ENCODE data around the gene FN3K. TPM values are rescaled to one million over a fixed set of nuclear protein-coding genes. Genes with fewer than 3 reads are reported as not detected.

FN3K gene
- total and polyA plus RNA-seq, 2 donors (not counting 3 experiments of a cell fraction or from before 2014, with no cell fraction given), result 2.0 to 12.0 TPM

GRCh38 chr17:82705756-82706155 lies 29.7 kb upstream of the FN3K start:
- Histone ChIP-seq H3K4me2 (ENCODE audit: insufficient read depth, low read length) (no peak overlapping the region), H3K4me1 (ENCODE audit: control insufficient read depth, extremely low read depth, insufficient read depth, low read length) (no peaks in the 10 kb centered on the region), H3K36me3 (ENCODE audit: control insufficient read depth in 2 of 2, extremely low read depth in 1 of 2, insufficient read depth in 2 of 2, low read length in 2 of 2) (no peaks in the 10 kb centered on the region), H4K20me1 (replicated peaks; ENCODE audit: control insufficient read depth, extremely low read depth, insufficient read depth, low read length) (no peaks in the 10 kb centered on the region), H3K79me2 (ENCODE audit: control insufficient read depth, insufficient read depth, low read length) (no peaks in the 10 kb centered on the region), H3K27me3 (ENCODE audit: control insufficient read depth in 2 of 2, insufficient read depth in 2 of 2, low read length in 2 of 2) (no peaks in the 10 kb centered on the region), H2AFZ (ENCODE audit: low read depth, low read length) (no peak overlapping the region), H3K27ac (ENCODE audit: insufficient read depth, low read depth, low read length) (no peak overlapping the region), H3K9me3 (replicated peaks; ENCODE audit: control insufficient read depth, insufficient read depth, low read length) (no peaks in the 10 kb centered on the region), H3K4me3 (replicated peaks in 1 of 3; ENCODE audit: insufficient read depth in 1 of 3, low read depth in 1 of 3, low read length in 3 of 3) (no peak overlapping the region), H3K9me1 (replicated peaks; ENCODE audit: control insufficient read depth, extremely low read depth, insufficient read depth, low read length) (no peaks in the 10 kb centered on the region), H3K9ac (replicated peaks; ENCODE audit: extremely low read depth, insufficient read depth, low read length) (no peak overlapping the region)
- CTCF ChIA-PET, result no interaction called here
- no TSS peak for BruUV-seq (replicated peaks)
- DNase-seq (ENCODE audit: low read depth, low spot score), result no peak
- dilution Hi-C loops (cut with MboI; ENCODE audit: extremely low pct_ligation_motif_present, low sequenced_read_pairs), result no loop called here
- TF ChIP-seq POLR2A (IDR thresholded peaks at IDR 0.05; ENCODE audit: low read depth, low read length) (no peak), FOS (IDR thresholded peaks at IDR 0.05; ENCODE audit: borderline replicate concordance, insufficient read depth, low read length) (no peak), POLR2AphosphoS5 (IDR thresholded peaks at IDR 0.05; ENCODE audit: insufficient read depth, low read depth, low read length) (no peak), GATA2 (IDR thresholded peaks at IDR 0.05; ENCODE audit: insufficient read depth, insufficient read length, low read depth, low read length) (no peak)
- TF ChIP-seq, protein P1, sequence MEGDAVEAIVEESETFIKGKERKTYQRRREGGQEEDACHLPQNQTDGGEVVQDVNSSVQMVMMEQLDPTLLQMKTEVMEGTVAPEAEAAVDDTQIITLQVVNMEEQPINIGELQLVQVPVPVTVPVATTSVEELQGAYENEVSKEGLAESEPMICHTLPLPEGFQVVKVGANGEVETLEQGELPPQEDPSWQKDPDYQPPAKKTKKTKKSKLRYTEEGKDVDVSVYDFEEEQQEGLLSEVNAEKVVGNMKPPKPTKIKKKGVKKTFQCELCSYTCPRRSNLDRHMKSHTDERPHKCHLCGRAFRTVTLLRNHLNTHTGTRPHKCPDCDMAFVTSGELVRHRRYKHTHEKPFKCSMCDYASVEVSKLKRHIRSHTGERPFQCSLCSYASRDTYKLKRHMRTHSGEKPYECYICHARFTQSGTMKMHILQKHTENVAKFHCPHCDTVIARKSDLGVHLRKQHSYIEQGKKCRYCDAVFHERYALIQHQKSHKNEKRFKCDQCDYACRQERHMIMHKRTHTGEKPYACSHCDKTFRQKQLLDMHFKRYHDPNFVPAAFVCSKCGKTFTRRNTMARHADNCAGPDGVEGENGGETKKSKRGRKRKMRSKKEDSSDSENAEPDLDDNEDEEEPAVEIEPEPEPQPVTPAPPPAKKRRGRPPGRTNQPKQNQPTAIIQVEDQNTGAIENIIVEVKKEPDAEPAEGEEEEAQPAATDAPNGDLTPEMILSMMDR (IDR thresholded peaks at IDR 0.05; ENCODE audit: extremely low read depth in 1 of 2, insufficient read depth in 1 of 2, low read depth in 1 of 2, low read length in 2 of 2), result no peak
- TF ChIP-seq, protein P2, sequence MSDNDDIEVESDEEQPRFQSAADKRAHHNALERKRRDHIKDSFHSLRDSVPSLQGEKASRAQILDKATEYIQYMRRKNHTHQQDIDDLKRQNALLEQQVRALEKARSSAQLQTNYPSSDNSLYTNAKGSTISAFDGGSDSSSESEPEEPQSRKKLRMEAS (IDR thresholded peaks at IDR 0.05; ENCODE audit: insufficient read depth, insufficient read length), result no peak
- no peak for FAIRE-seq
- POLR2A ChIA-PET, result no interaction called here
- intact Hi-C loops (cut with micrococcal nuclease), result no loop called here
